Measurements from ENCODE around the gene BZW1.

Gene BZW1

GRCh38 chr2:200786423-200786822 is 25.3 kb upstream of the BZW1 start (continued):
- TF ChIP-seq SCRT1 (tag by site-specific recombination; IDR thresholded peaks at IDR 0.05; ENCODE audit: borderline replicate concordance) (no peak), ZNF544 (tag by site-specific recombination; IDR thresholded peaks at IDR 0.05) (no peak), ZNF596 (tag by site-specific recombination; IDR thresholded peaks at IDR 0.05) (no peak), ZNF19 (tag by site-specific recombination; IDR thresholded peaks at IDR 0.05; ENCODE audit: low read depth) (no peak), RBAK (tag by site-specific recombination; IDR thresholded peaks at IDR 0.05) (no peak), FEZF1 (tag by site-specific recombination; IDR thresholded peaks at IDR 0.05) (peak; percentile 76), YY2 (tag by site-specific recombination; IDR thresholded peaks at IDR 0.05) (no peak), ZNF843 (tag by site-specific recombination; IDR thresholded peaks at IDR 0.05) (peak; percentile 84), KLF1 (tag by site-specific recombination; IDR thresholded peaks at IDR 0.05) (peak; percentile 34), ZNF398 (tag by site-specific recombination; IDR thresholded peaks at IDR 0.05) (peak; percentile 15; the same call in 1 of the 2 replicates), ZBTB44 (tag by site-specific recombination; IDR thresholded peaks at IDR 0.05) (peak; percentile 35; the same call in 1 of the 2 replicates), ZBTB26 (tag by site-specific recombination; optimal IDR thresholded peaks at IDR 0.05) (no peak), ZNF335 (tag by site-specific recombination; conservative IDR thresholded peaks at IDR 0.05) (0 out of 2 replicates have a peak, but pooled peaks have one; percentile 23), KLF10 (tag by site-specific recombination; IDR thresholded peaks at IDR 0.05) (peak; percentile 33; the same call in 1 of the 2 replicates), KLF17 (tag by site-specific recombination; IDR thresholded peaks at IDR 0.05) (peak; percentile 68; the same call in 1 of the 2 replicates), ZNF138 (tag by site-specific recombination; IDR thresholded peaks at IDR 0.05; ENCODE audit: borderline replicate concordance) (no peak)

GRCh38 chr2:200786826-200787225 is 24.9 kb upstream of the BZW1 start:
- H3K4me1 ChIP-seq (ENCODE audit: control insufficient read depth, insufficient read depth, low read length), result peaks cover 13% of the 10 kb centered on the region; the same call in 1 of the 2 replicates
- no peaks in the 10 kb centered on the region for H3K36me3 ChIP-seq (ENCODE audit: control insufficient read depth in 2 of 2, insufficient read depth in 1 of 2, low read length in 2 of 2)
- POLR2A ChIA-PET, result interaction anchor here (0.7 to 1.0 kb wide), 2 partner anchors 30 to 47 kb away, joined by 3 read pairs; no protein-coding TSS in a partner anchor
- CTCF ChIA-PET, result interaction anchor here (1.2 kb wide), 1 partner anchor 30 kb away, joined by 4 read pairs; no protein-coding TSS in a partner anchor
- H3K9me3 ChIP-seq (ENCODE audit: control insufficient read depth, insufficient read depth, low read depth, low read length), result no peaks in the 10 kb centered on the region
- TF ChIP-seq PRDM4 (tag by site-specific recombination; IDR thresholded peaks at IDR 0.05) (0 out of 2 replicates have a peak, but pooled peaks have one; percentile 2), REST (tag by site-specific recombination; IDR thresholded peaks at IDR 0.05) (no peak), ZNF843 (tag by site-specific recombination; IDR thresholded peaks at IDR 0.05) (0 out of 2 replicates have a peak, but pooled peaks have one; percentile 2), ZNF48 (tag by site-specific recombination; IDR thresholded peaks at IDR 0.05) (no peak)
- peak overlapping the region; percentile 3; the same call in 1 of the 2 replicates for H3K27ac ChIP-seq (ENCODE audit: extremely low read depth, low read depth, low read length)
- no peak overlapping the region for H3K4me3 ChIP-seq (ENCODE audit: low read depth, low read length)

Data from HEK293 (cell line).